Brain microvascular endothelial cell (primary cell): ENCODE results near the gene TAS2R9.
"Not testable (repeated sequence)": the region's sequence is repeated elsewhere in the genome, so short reads cannot be mapped to it uniquely, and the experiment has no call there.

Source experiments
- DNase-seq: peaks from one replicate; pipeline ENCODE4 v3.0.0-alpha.2; 2020
- H3K27ac ChIP-seq: fragments of 250-450 bp; sonication (Bioruptor Pico); 2 replicates; pipeline ENCODE4 v1.5.1; 2020; ENCODE audit warnings: mild to moderate bottlenecking, moderate library complexity
- H3K27me3 ChIP-seq: fragments of 250-450 bp; sonication (Bioruptor Pico); replicated peaks from 2 replicates; pipeline ENCODE4 v1.5.1; 2020; ENCODE audit warnings: mild to moderate bottlenecking
- H3K36me3 ChIP-seq: fragments of 250-450 bp; sonication (Bioruptor Pico); replicated peaks from 2 replicates; pipeline ENCODE4 v1.5.1; 2020; ENCODE audit warnings: mild to moderate bottlenecking
- H3K4me3 ChIP-seq: 2 replicates; pipeline ENCODE4 v1.5.1; 2011; ENCODE audit warnings: low read depth, mild to moderate bottlenecking, control low read depth, low read length, moderate library complexity
- CTCF ChIP-seq: IDR thresholded peaks from 2 replicates; pipeline ENCODE4 v1.5.1; 2011; ENCODE audit warnings: low read depth, mild to moderate bottlenecking, moderate library complexity, low read length, control low read depth, inconsistent platforms; ENCODE audit errors: missing control alignments
- in situ Hi-C: cut with HindIII; loops from 2 replicates; pipeline ENCODE4 v1.10.0; 2017; ENCODE audit warnings: low sequenced_read_pairs, low pct_ligation_motif_present

The TAS2R9 gene

GRCh38 chr12:10811883-10812536 lies 2.0 kb upstream of the TAS2R9 start:
- in situ Hi-C loops, result no loop called here
- H3K36me3 ChIP-seq, result no peaks in the 10 kb centered on the region
- DNase-seq, result no peak
- no peak for TF ChIP-seq CTCF
- no peaks in the 10 kb centered on the region for H3K27me3 ChIP-seq
- H3K4me3 ChIP-seq, result no peak overlapping the region
- H3K27ac ChIP-seq, result no peak overlapping the region

GRCh38 chr12:10807186-10807585 lies 2.8 kb downstream of the TAS2R9 start, which contains the start of gene TAS2R8:
Gene TAS2R8, minus strand, starts transcription at chr12:10807286. Its CDS starts 306 bp downstream, at chr12:10806980.
- H3K27me3 ChIP-seq, result no peaks in the 10 kb centered on the region
- H3K36me3 ChIP-seq, result no peaks in the 10 kb centered on the region
- no peak within 1 kb of the TSS for H3K27ac ChIP-seq
- no peak for DNase-seq
- no peak for TF ChIP-seq CTCF
- in situ Hi-C loops, result no loop called here
- H3K4me3 ChIP-seq, result no peak within 1 kb of the TSS

GRCh38 chr12:10802587-10802986 lies 7.4 kb downstream of the TAS2R9 start, which contains the start of gene TAS2R7:
Gene TAS2R7, minus strand, starts transcription at chr12:10802627. Its CDS starts 57 bp downstream, at chr12:10802570.
- Histone ChIP-seq H3K36me3 (no peaks in the 10 kb centered on the region), H3K27ac (no peak within 1 kb of the TSS), H3K4me3 (no peak within 1 kb of the TSS), H3K27me3 (no peaks in the 10 kb centered on the region)
- in situ Hi-C loops, result no loop called here
- no peak for TF ChIP-seq CTCF
- no peak for DNase-seq

GRCh38 chr12:10801741-10802140 lies 8.2 kb downstream of the TAS2R9 start:
- TF ChIP-seq CTCF, result no peak
- no peaks in the 10 kb centered on the region for H3K27me3 ChIP-seq

GRCh38 chr12:10794222-10794621 lies 15.7 kb downstream of the TAS2R9 start:
- no peak overlapping the region for H3K27ac ChIP-seq
- no peak for TF ChIP-seq CTCF
- H3K4me3 ChIP-seq, result no peak overlapping the region
- no peaks in the 10 kb centered on the region for H3K27me3 ChIP-seq
- H3K36me3 ChIP-seq, result no peaks in the 10 kb centered on the region
- in situ Hi-C loops, result loop anchor here (25.0 kb wide), 1 partner anchor 693 kb away; no protein-coding TSS in a partner anchor
- no peak for DNase-seq

More at GRCh38 chr12:10801741-10802140, 8.2 kb downstream of the TAS2R9 start:
- H3K36me3 ChIP-seq, result no peaks in the 10 kb centered on the region
- no peak overlapping the region for H3K4me3 ChIP-seq
- DNase-seq, result no peak
- no peak overlapping the region for H3K27ac ChIP-seq
- in situ Hi-C loops, result no loop called here

- DNase-seq, H3K27ac ChIP-seq, H3K27me3 ChIP-seq, H3K36me3 ChIP-seq, H3K4me3 ChIP-seq: not testable (repeated sequence)
- in situ Hi-C loops, result loop anchor here (25.0 kb wide), 1 partner anchor 696 kb away; no protein-coding TSS in a partner anchor
These were observed 18.2 kb downstream of the TAS2R9 start for GRCh38 chr12:10791769-10792168.
